ENCODE results near the gene SRPK3. TPM values are rescaled to one million over a fixed set of nuclear protein-coding genes. Genes with fewer than 3 reads are reported as not detected.
"Not testable (repeated sequence)": the region's sequence is repeated elsewhere in the genome, so short reads cannot be mapped to it uniquely, and the experiment has no call there.

SRPK3 gene
- total RNA-seq, 3 donors from 2014 or later, result 0.55 to 4.6 (median 1.0) TPM

DNA sequence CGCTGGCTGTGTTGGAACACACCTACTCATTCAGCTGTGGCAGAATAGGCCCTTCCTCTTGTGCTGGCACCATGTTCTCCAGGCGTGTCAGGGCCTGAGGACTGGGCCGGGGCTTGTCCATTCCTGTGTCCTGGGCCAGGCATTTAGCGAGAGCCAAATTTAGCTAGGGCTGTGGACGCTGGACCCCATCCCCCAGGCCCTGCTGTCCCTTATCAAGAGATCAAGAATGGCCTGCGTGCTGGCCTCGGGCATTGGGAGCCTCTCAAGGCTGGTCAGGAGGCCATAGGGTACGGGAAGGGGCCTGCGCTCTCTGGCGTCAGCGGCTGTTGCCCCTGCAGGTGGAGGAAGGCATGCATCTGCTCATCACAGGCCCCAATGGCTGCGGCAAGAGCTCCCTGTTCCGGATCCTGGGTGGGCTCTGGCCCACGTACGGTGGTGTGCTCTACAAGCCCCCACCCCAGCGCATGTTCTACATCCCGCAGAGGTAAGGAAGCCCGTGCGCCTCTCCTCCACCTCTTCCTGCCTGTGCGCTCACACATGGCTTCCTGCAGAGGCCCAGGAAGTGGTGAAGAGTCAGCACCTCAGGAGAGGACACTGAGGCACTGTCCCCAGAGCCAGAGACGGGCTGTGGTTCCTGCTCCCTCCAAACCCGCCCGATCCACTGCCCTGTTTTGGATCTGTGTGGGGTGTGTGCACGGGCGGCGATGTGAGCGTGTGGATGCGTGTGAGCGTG, 40.9 kb upstream of the SRPK3 start:
- intact Hi-C loops (cut with DNase I, micrococcal nuclease), result no loop called here
- no peak for DNase-seq
- Histone ChIP-seq H3K36me3 (ENCODE audit: low read depth) (no peaks in the 10 kb centered on the region), H3K4me1 (ENCODE audit: low read depth) (no peaks in the 10 kb centered on the region), H3K4me3 (no peak overlapping the region), H3K9me3 (no peaks in the 10 kb centered on the region)
- peak; percentile 48 for ATAC-seq
- TF ChIP-seq, protein P1, sequence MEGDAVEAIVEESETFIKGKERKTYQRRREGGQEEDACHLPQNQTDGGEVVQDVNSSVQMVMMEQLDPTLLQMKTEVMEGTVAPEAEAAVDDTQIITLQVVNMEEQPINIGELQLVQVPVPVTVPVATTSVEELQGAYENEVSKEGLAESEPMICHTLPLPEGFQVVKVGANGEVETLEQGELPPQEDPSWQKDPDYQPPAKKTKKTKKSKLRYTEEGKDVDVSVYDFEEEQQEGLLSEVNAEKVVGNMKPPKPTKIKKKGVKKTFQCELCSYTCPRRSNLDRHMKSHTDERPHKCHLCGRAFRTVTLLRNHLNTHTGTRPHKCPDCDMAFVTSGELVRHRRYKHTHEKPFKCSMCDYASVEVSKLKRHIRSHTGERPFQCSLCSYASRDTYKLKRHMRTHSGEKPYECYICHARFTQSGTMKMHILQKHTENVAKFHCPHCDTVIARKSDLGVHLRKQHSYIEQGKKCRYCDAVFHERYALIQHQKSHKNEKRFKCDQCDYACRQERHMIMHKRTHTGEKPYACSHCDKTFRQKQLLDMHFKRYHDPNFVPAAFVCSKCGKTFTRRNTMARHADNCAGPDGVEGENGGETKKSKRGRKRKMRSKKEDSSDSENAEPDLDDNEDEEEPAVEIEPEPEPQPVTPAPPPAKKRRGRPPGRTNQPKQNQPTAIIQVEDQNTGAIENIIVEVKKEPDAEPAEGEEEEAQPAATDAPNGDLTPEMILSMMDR (IDR thresholded peaks at IDR 0.05), result no peak

DNA sequence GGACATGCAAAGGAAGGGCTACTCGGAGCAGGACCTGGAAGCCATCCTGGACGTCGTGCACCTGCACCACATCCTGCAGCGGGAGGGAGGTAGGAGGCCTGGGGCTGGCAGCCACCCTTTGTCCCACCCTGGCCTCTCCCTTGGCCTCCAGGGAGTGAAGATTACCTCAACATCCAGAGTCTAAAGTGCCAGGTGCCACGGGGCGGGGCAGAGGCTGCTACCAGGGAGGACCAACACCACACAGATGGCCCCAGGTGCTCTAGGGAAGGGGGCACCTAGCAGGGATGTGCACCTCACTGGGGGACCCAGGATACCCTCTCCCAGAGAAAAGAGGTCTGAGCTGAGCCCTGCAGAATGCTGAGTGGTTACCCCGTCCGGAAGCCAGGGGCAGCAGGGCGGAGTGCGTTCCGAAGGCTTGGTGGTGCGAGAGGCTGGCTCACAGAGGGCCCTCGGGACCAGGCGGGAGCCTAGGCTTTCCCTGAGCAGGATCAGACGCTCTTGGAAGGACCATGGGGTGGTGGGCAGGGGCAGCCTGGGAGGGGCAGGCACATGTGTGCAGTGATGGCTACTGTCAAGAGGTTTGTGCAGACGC, 40.1 kb upstream of the SRPK3 start:
- intact Hi-C loops (cut with DNase I, micrococcal nuclease), result no loop called here
- Histone ChIP-seq H3K9me3 (no peaks in the 10 kb centered on the region), H3K4me1 (ENCODE audit: low read depth) (no peaks in the 10 kb centered on the region), H3K36me3 (ENCODE audit: low read depth) (no peaks in the 10 kb centered on the region), H3K4me3 (no peak overlapping the region)
- DNase-seq (peak in 2 of 3 donors; percentile 33 to 49), ATAC-seq (peak; percentile 26)
- TF ChIP-seq, protein P1 (IDR thresholded peaks at IDR 0.05), result no peak

DNA sequence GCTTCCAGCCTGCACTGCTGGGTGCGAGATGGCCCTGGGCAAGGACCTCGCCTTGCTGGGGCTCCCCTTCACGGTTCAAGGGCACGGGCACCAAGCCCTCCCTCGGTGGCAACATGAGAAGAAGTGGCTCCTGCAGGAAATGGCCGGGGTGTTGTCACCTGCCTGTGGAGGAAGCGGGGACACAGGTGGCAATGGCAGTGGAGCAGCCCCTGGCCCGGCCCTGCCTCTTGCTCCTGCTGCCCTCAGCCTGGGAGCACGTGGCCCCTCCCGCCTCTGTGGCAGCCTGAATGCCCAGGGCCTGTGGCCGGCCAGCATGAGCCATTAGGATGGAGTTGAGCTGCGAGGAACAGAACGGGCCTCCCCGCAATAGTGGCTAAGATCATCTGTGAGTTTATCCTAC, 39.4 kb upstream of the SRPK3 start:
- ATAC-seq (no peak), DNase-seq (no peak)
- Histone ChIP-seq H3K36me3 (ENCODE audit: low read depth) (no peaks in the 10 kb centered on the region), H3K4me1 (ENCODE audit: low read depth) (no peaks in the 10 kb centered on the region), H3K9me3 (no peaks in the 10 kb centered on the region), H3K4me3 (no peak overlapping the region)
- TF ChIP-seq, protein P1 (IDR thresholded peaks at IDR 0.05), result no peak
- intact Hi-C loops (cut with DNase I, micrococcal nuclease), result no loop called here

DNA sequence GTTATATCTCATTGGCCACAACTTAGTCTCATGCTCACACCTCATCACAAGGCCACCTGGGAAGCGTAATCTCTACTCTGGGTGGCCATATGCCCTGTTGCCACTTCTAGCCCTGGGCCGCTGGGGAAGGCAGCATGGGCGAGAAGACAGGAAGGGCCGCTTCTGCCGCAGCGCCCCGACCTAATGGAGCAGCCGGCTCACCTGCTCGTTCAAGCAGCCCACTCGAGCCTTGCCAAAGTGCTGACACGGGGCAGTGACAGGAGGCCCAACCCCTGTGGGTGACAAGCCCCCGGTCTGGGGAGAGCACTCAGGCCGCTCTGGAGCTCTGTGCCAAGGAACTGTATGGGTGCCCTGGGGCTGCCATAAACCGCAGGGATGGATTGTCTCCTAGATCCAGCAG, 38.7 kb upstream of the SRPK3 start:
- intact Hi-C loops (cut with DNase I, micrococcal nuclease); ATAC-seq; H3K9me3 ChIP-seq; H3K36me3 ChIP-seq (ENCODE audit: low read depth); DNase-seq; H3K4me1 ChIP-seq (ENCODE audit: low read depth); H3K4me3 ChIP-seq: not testable (repeated sequence)

DNA sequence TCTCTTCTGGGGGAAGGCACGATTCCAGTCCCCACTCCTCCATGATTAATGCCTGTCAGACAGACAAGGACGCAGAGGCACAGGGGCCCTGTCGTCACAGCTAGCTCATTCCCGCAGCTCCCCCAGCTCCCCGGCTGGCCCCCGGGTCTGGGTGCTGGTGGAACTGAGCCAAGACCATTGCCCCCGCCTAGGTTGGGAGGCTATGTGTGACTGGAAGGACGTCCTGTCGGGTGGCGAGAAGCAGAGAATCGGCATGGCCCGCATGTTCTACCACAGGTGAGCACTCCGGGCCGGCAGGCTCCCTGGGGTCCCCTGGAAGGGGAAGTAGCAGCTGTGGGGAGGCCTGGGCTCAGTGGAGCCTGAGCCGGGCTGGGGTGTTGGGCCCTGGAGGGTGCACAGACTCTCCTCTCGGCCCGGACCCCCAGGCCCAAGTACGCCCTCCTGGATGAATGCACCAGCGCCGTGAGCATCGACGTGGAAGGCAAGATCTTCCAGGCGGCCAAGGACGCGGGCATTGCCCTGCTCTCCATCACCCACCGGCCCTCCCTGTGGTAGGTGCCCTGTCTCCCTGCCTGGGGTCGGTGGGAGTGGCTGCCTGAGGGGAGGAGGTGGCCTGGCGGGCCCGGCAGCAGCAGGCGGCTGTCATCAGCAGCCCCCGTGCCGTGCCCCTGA, 37.9 kb upstream of the SRPK3 start:
- intact Hi-C loops (cut with DNase I, micrococcal nuclease); H3K9me3 ChIP-seq; ATAC-seq; H3K4me3 ChIP-seq; H3K36me3 ChIP-seq (ENCODE audit: low read depth); H3K4me1 ChIP-seq (ENCODE audit: low read depth): not testable (repeated sequence)
- DNase-seq, result peak in 1 of 3 donors; percentile 34

DNA sequence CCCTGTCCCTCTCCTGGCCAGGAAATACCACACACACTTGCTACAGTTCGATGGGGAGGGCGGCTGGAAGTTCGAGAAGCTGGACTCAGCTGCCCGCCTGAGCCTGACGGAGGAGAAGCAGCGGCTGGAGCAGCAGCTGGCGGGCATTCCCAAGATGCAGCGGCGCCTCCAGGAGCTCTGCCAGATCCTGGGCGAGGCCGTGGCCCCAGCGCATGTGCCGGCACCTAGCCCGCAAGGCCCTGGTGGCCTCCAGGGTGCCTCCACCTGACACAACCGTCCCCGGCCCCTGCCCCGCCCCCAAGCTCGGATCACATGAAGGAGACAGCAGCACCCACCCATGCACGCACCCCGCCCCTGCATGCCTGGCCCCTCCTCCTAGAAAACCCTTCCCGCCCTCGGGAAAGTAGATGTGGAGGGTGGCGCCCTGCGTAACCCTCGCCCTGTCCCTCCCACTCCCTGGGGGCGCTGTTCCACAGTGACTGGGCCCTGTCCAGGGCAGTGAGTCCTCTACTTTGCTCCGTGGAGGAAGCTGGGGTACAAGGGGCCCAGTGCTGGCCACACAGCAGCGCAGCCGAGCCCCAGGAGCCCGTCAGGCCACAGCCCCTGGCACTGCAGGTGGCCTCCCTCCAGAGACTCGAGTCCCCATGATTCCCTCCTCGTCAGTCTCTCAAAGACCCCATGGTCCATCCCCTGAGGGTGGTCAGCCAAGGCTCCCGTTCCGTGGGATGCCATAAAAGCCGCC, 37.2 kb upstream of the SRPK3 start:
- intact Hi-C loops (cut with DNase I, micrococcal nuclease); H3K4me1 ChIP-seq (ENCODE audit: low read depth): not testable (repeated sequence)
- peak; percentile 75 for ATAC-seq

More for the DNA sequence above, 37.2 kb upstream of the SRPK3 start:
- H3K36me3 ChIP-seq (ENCODE audit: low read depth); H3K4me3 ChIP-seq; H3K9me3 ChIP-seq: not testable (repeated sequence)
- DNase-seq, result peak; percentile 89 to 92 (median 91)

Data from mucosa of descending colon (tissue), 3 donors.